Muscle of leg (tissue), 11 donors: ENCODE data around the gene JAG1. TPM values are rescaled to one million over a fixed set of nuclear protein-coding genes. Genes with fewer than 3 reads are reported as not detected.
A peak's percentile ranks its signal among the peaks of the same experiment; 100 is the strongest.

ENCODE experiments used
- DNase-seq: peaks from one replicate; pipeline ENCODE4 v3.0.0; 2013
- H3K27ac ChIP-seq: one replicate; pipeline ENCODE4 v1.5.1; 2013; ENCODE audit warnings: mild to moderate bottlenecking, low read length, control low read depth
- H3K27me3 ChIP-seq: one replicate; pipeline ENCODE4 v1.6.1; 2013; ENCODE audit warnings: low read length; ENCODE audit not compliant: control insufficient read depth, insufficient read depth
- H3K36me3 ChIP-seq: one replicate; pipeline ENCODE4 v1.6.1; 2013; ENCODE audit warnings: low read length; ENCODE audit not compliant: control insufficient read depth, insufficient read depth
- H3K4me1 ChIP-seq: one replicate; pipeline ENCODE4 v1.6.1; 2013; ENCODE audit warnings: low read length; ENCODE audit not compliant: control insufficient read depth, insufficient read depth
- H3K4me3 ChIP-seq: one replicate; pipeline ENCODE4 v1.5.1; 2013; ENCODE audit warnings: low read length, control low read depth
- H3K9me3 ChIP-seq: replicated peaks from 2 replicates; pipeline ENCODE4 v1.6.1; 2013; ENCODE audit warnings: low read depth, low read length; ENCODE audit not compliant: control insufficient read depth
- WGBS: methylation state at CpG from one replicate; pipeline ENCODE4 v1.1.5; 2013; ENCODE audit warnings: missing lambda C conversion rate; ENCODE audit not compliant: insufficient coverage; 5-methylcytosine and 5-hydroxymethylcytosine counted together
- polyA plus RNA-seq, 8 donors: library from polyadenylated mRNA; unstranded; fragments of 120-200 nt; gene quantifications; one replicate each; pipeline versions ENCODE4 v1.2.1 to v1.2.3, GENCODE V29; 2013; ENCODE audit warnings: inconsistent platforms in 1 of 8, low replicate concordance in 1 of 8; ENCODE audit not compliant: insufficient read length in 8 of 8, insufficient read depth in 1 of 8
- total RNA-seq: library from RNA; stranded (reverse); fragments of 120-200 nt; gene quantifications from one replicate; pipeline ENCODE4 v1.2.4, GENCODE V29; 2013

The JAG1 gene
- total and polyA plus RNA-seq, 9 donors: 28.9 to 52.8 (median 33.9) TPM

GRCh38 chr20:10641467-10641866 is 32.3 kb downstream of the JAG1 start:
- WGBS: 89% methylated on average over 12 of the region's 12 CpGs
- peaks cover 79% of the 10 kb centered on the region for H3K36me3 ChIP-seq
- peaks cover 50% of the 10 kb centered on the region for H3K4me1 ChIP-seq
- no peak overlapping the region for H3K4me3 ChIP-seq
- H3K9me3 ChIP-seq: no peaks in the 10 kb centered on the region
- no peak overlapping the region for H3K27ac ChIP-seq
- no peaks in the 10 kb centered on the region for H3K27me3 ChIP-seq
- DNase-seq: no peak

GRCh38 chr20:10640897-10641296 is 32.9 kb downstream of the JAG1 start:
- H3K27ac ChIP-seq: no peak overlapping the region
- H3K27me3 ChIP-seq: no peaks in the 10 kb centered on the region
- peaks cover 73% of the 10 kb centered on the region for H3K36me3 ChIP-seq
- H3K4me1 ChIP-seq: peaks cover 51% of the 10 kb centered on the region
- 83% methylated on average over 4 of the region's 12 CpGs for WGBS
- no peak for DNase-seq
- no peak overlapping the region for H3K4me3 ChIP-seq
- H3K9me3 ChIP-seq: no peaks in the 10 kb centered on the region

GRCh38 chr20:10639737-10640556 is 33.9 kb downstream of the JAG1 start:
- H3K4me1 ChIP-seq: peaks cover 51% of the 10 kb centered on the region
- no peak for DNase-seq
- peaks cover 64% of the 10 kb centered on the region for H3K36me3 ChIP-seq
- no peaks in the 10 kb centered on the region for H3K27me3 ChIP-seq
- no peaks in the 10 kb centered on the region for H3K9me3 ChIP-seq
- 60% methylated on average over 9 of the region's 18 CpGs for WGBS
- no peak overlapping the region for H3K4me3 ChIP-seq
- no peak overlapping the region for H3K27ac ChIP-seq

- Histone ChIP-seq H3K36me3 (peaks cover 56% of the 10 kb centered on the region), H3K4me1 (peaks cover 51% of the 10 kb centered on the region), H3K4me3 (no peak overlapping the region), H3K27me3 (no peaks in the 10 kb centered on the region), H3K27ac (peak overlapping the region; percentile 31), H3K9me3 (no peaks in the 10 kb centered on the region)
- DNase-seq: no peak
- 88% methylated on average over 9 of the region's 23 CpGs for WGBS
Observed at GRCh38 chr20:10639077-10639736, 34.6 kb downstream of the JAG1 start.

- Histone ChIP-seq H3K4me3 (no peak overlapping the region), H3K36me3 (peaks cover 41% of the 10 kb centered on the region), H3K27me3 (no peaks in the 10 kb centered on the region), H3K27ac (no peak overlapping the region), H3K4me1 (peaks cover 58% of the 10 kb centered on the region), H3K9me3 (no peaks in the 10 kb centered on the region)
- WGBS: 17% methylated on average over 1 of the region's 6 CpGs
- no peak for DNase-seq
Observed at GRCh38 chr20:10637563-10637962, 36.2 kb downstream of the JAG1 start.

- no peaks in the 10 kb centered on the region for H3K27me3 ChIP-seq
- WGBS: 70% methylated on average over 5 of the region's 10 CpGs
- DNase-seq: peak; percentile 49
- no peak overlapping the region for H3K4me3 ChIP-seq
- H3K27ac ChIP-seq: peak overlapping the region; percentile 84
- no peaks in the 10 kb centered on the region for H3K9me3 ChIP-seq
- H3K36me3 ChIP-seq: peaks cover 37% of the 10 kb centered on the region
- peaks cover 61% of the 10 kb centered on the region for H3K4me1 ChIP-seq
Observed at GRCh38 chr20:10637031-10637559, 36.7 kb downstream of the JAG1 start.

- peaks cover 64% of the 10 kb centered on the region for H3K4me1 ChIP-seq
- 46% methylated on average over 2 of the region's 5 CpGs for WGBS
Observed at GRCh38 chr20:10636326-10636818, 37.4 kb downstream of the JAG1 start.

GRCh38 chr20:10635476-10636208 is 38.2 kb downstream of the JAG1 start:
- Histone ChIP-seq H3K27ac (peak overlapping the region; percentile 84), H3K36me3 (peaks cover 23% of the 10 kb centered on the region), H3K27me3 (no peaks in the 10 kb centered on the region), H3K4me1 (peaks cover 68% of the 10 kb centered on the region), H3K9me3 (no peaks in the 10 kb centered on the region), H3K4me3 (no peak overlapping the region)
- WGBS: no CpG with 5 or more reads among the region's 5 CpGs
- DNase-seq: no peak

More at GRCh38 chr20:10636326-10636818, 37.4 kb downstream of the JAG1 start:
- DNase-seq: peak; percentile 88
- Histone ChIP-seq H3K4me3 (no peak overlapping the region), H3K9me3 (no peaks in the 10 kb centered on the region), H3K27ac (peak overlapping the region; percentile 84), H3K27me3 (no peaks in the 10 kb centered on the region), H3K36me3 (peaks cover 30% of the 10 kb centered on the region)

GRCh38 chr20:10634683-10635411 is 39.0 kb downstream of the JAG1 start:
- 90% methylated on average over 6 of the region's 11 CpGs for WGBS
- no peaks in the 10 kb centered on the region for H3K27me3 ChIP-seq
- peaks cover 68% of the 10 kb centered on the region for H3K4me1 ChIP-seq
- peak; percentile 85 for DNase-seq
- peaks cover 15% of the 10 kb centered on the region for H3K36me3 ChIP-seq
- peak overlapping the region; percentile 84 for H3K27ac ChIP-seq
- no peak overlapping the region for H3K4me3 ChIP-seq
- H3K9me3 ChIP-seq: no peaks in the 10 kb centered on the region
